OCI-LY1 (cell line): ENCODE results near the gene ZMIZ1.

ENCODE experiments used
- EZH2 ChIP-seq: fragments of 200-600 bp; sonication (generic), shearing (Covaris generic); IDR thresholded peaks from 2 replicates; pipeline ENCODE4 v1.8.0; 2017; ENCODE audit warnings: borderline replicate concordance, mixed run types, mild to moderate bottlenecking, antibody characterized with exemption, low read length, moderate library complexity, mixed read lengths
- TF ChIP-seq, protein P1 (sequence below): fragments of 200-600 bp; sonication (generic), shearing (Covaris generic); IDR thresholded peaks from 2 replicates; pipeline ENCODE4 v1.5.1; 2017; ENCODE audit warnings: mild to moderate bottlenecking, antibody characterized with exemption, low read length, moderate library complexity, mixed read lengths

- TF ChIP-seq, protein P1, sequence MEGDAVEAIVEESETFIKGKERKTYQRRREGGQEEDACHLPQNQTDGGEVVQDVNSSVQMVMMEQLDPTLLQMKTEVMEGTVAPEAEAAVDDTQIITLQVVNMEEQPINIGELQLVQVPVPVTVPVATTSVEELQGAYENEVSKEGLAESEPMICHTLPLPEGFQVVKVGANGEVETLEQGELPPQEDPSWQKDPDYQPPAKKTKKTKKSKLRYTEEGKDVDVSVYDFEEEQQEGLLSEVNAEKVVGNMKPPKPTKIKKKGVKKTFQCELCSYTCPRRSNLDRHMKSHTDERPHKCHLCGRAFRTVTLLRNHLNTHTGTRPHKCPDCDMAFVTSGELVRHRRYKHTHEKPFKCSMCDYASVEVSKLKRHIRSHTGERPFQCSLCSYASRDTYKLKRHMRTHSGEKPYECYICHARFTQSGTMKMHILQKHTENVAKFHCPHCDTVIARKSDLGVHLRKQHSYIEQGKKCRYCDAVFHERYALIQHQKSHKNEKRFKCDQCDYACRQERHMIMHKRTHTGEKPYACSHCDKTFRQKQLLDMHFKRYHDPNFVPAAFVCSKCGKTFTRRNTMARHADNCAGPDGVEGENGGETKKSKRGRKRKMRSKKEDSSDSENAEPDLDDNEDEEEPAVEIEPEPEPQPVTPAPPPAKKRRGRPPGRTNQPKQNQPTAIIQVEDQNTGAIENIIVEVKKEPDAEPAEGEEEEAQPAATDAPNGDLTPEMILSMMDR = no peak
- TF ChIP-seq EZH2 = no peak
Measured at GRCh38 chr10:79168210-79168609, 99.4 kb downstream of the ZMIZ1 start.
